H1 (cell line): ENCODE data around the gene SEMA3C. TPM values are rescaled to one million over a fixed set of nuclear protein-coding genes. Genes with fewer than 3 reads are reported as not detected.

Experiments
- EP300 ChIP-seq, 2 experiments: IDR thresholded peaks; 1 replicate in 1 of 2; 2 replicates in 1 of 2; pipeline ENCODE4 v1.6.1; 2011 to 2012; ENCODE audit warnings: low read depth in 2 of 2, low read length in 2 of 2, mild to moderate bottlenecking in 2 of 2, borderline replicate concordance in 1 of 2, inconsistent platforms in 1 of 2, moderate library complexity in 1 of 2
- SIN3A ChIP-seq, 2 experiments: IDR thresholded peaks in 1 of 2; conservative IDR thresholded peaks in 1 of 2; 2 replicates each; pipeline ENCODE4 v1.6.1; 2011 to 2012; ENCODE audit warnings: low read length in 2 of 2, improper control_type of control experiment in 1 of 2, low read depth in 1 of 2, mild to moderate bottlenecking in 1 of 2
- SP1 ChIP-seq: IDR thresholded peaks from 2 replicates; pipeline ENCODE4 v1.6.1; 2011; ENCODE audit warnings: low read depth, low read length
- polyA plus RNA-seq, 7 experiments: library from polyadenylated mRNA; depleted of rRNA in 3 of 7; stranded (reverse) in 5 of 7; unstranded in 2 of 7; fragments of >200 nt in 5 of 7; fragments of 200-250 nt in 2 of 7; gene quantifications; 1 replicate in 5 of 7; 2 replicates in 1 of 7; 4 replicates in 1 of 7; pipeline versions ENCODE4 v1.2.1 to v1.2.3, GENCODE V29; 2011 to 2013; ENCODE audit warnings: missing spikeins in 2 of 7, mixed read lengths in 2 of 7
- total RNA-seq: library from RNA; stranded (reverse); fragmentation: NEBNext Ultra II Directional; extraction: Animal tissue kit (Norgen Biotek cat#: 25700); gene quantifications from 2 replicates; pipeline ENCODE4 v1.2.1, GENCODE V29; 2021

The SEMA3C gene
- total and polyA plus RNA-seq, 2 of the 8 experiments (the other 6 are each of a cell fraction or from before 2014, with no cell fraction given): 0.15 to 1.4 TPM

GRCh38 chr7:80752954-80753690 lies 165.7 kb downstream of the SEMA3C start (continued):
- no peak for TF ChIP-seq SIN3A (conservative IDR thresholded peaks at IDR 0.05 in 1 of 2, IDR thresholded peaks at IDR 0.05 in 1 of 2; ENCODE audit: low read depth in 1 of 2, low read length in 2 of 2)
- no peak for TF ChIP-seq SP1
- TF ChIP-seq EP300 (IDR thresholded peaks at IDR 0.05; ENCODE audit: borderline replicate concordance in 1 of 2, low read depth in 2 of 2, low read length in 2 of 2): no peak
- TF ChIP-seq, all 59 proteins: peak for 0
